Glomerular visceral epithelial cell (primary cell): ENCODE data around the gene KMO.

Source experiments
- DNase-seq: peaks from one replicate; pipeline ENCODE4 v3.0.0-alpha.2; 2016; ENCODE audit errors: extremely low spot score

The KMO gene

DNA sequence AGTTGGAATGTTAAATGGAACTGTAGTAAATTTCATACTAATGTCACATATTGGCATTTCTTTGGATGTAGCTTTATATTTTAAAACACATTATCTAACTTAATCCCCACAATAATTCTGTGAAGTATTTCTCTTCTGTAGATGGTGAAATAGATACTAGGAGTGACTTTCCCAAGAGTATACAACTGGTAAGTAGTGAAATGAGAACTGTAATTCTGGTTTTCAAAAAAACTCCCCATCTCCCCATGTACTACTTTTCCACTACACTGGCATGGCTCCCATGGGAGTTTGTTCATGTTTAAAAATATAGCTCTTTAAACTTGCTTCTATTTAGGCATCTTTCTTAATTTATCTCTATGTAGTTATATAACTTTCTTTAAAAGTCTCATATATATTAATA is 97.8 kb downstream of the KMO start:
- DNase-seq, result no peak

- no peak for DNase-seq
Measured at GRCh38 chr1:241630476-241630875, 98.3 kb downstream of the KMO start.

- DNase-seq, result no peak
Measured at GRCh38 chr1:241630899-241631298, 98.7 kb downstream of the KMO start.

DNA sequence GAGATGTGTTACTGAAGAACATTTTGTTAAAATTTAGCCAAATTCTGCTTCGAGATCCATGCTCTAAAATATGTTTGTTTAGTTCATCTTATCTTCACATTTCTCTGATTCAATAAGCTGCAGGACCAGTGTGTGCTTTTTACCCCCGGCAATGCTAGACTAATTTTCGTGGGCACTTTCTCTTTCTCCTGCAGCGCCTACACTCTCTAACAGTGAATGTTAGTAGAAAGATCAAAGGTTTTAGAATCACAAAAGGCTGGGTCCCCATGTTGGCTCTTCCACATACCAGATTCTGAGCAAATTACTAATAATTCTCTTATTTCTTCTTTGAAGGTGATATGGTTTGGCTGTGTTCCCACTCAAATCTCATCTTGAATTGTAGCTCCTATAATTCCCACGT is 99.5 kb downstream of the KMO start:
- no peak for DNase-seq

DNA sequence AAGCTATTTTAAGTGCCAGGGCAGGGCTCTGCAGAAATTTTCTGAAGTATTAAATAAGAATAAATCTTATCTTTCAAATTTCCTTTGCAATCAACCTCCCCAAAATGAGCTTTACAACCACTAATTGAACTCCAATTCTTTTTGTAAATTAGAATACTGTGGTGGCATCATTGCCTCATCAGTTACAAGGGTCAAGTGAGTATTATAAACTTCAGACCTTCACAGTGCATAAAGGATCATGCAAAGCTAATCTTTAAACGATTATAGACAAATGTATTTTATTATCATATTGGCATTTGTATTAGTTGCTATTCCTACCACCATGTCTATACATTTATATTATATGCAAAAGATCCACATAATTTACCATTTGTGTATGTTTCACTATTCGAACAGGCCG is 100.8 kb downstream of the KMO start:
- DNase-seq, result no peak

DNA sequence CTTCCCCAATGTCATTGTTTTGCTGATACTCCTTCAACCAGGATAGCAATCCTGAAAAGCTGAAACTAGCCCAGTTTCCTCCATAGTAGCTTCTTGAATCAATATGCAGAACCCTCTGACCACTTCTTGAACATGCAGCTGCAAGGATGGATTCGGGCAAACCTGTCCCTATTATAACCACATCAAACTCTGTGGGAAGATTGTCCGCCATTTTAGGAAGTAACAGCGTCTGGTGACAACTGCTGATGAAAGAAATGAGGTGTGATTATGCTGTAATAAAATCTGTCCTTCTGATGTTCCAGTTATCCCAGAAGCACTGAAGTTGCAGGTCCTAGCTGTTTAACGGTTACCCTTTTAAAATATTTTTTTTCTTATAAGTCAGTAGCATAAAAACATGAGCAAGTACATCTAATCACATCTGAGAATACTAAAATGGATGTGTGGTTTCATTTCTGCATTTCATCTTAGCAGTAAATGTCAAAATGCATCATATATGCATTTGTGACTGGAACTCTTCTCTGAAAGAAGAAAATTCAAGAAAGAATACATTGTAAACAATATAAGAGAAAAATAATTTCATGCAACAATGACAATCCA is 103.5 kb downstream of the KMO start:
- no peak for DNase-seq

- no peak for DNase-seq
Measured at GRCh38 chr1:241636291-241636690, 104.1 kb downstream of the KMO start.

GRCh38 chr1:241637046-241637590 is 104.9 kb downstream of the KMO start:
- no peak for DNase-seq

DNA sequence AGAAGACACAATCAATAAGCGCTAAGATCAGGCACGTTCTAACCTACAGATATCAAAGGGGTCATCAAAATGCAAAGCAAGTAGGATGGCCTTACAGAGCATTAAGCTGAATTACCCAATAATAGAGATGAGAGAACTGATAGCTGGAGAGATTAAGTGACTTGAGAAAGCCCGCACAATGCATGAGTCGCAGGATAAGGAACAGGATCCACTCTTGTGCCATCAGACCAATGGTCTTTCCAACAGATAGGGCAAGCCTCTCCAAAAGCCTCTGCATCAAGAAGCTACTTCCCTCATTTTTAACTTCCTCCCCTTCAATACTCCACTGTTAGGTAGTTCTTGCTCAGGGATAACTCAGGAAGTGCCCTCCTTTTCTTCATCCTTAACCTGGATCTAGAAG is 105.4 kb downstream of the KMO start:
- DNase-seq, result no peak

DNA sequence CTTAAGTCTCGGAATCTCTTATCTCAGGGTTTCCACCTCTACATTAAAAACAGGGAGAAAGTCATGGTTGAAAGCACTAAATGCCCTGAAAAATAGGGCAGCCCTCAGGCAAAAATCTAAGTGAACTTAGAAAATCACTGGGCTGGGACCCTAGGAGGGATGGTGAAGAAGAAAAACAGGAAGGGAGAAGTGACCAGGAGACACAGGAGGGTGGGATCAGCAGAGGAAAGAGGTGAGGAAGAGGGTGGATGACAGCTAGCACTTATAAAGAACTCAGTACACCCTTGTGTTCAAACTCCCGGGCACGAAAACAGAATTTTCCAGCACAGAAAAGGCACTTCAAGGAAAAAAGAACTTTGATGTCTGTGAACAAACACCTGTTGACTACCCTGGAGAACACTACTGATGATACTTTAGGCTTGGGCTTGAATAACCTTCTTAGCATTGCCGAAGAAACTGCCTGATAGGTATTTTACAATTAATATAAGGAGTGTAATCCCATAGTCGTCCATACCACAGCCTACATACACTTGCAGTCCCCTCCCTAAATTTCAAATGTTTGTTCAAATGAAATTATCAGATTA is 106.0 kb downstream of the KMO start:
- DNase-seq, result no peak

- DNase-seq, result no peak
Measured at GRCh38 chr1:241638909-241639622, 106.9 kb downstream of the KMO start.

GRCh38 chr1:241639623-241640148 is 107.5 kb downstream of the KMO start:
- DNase-seq, result peak; percentile 71

DNA sequence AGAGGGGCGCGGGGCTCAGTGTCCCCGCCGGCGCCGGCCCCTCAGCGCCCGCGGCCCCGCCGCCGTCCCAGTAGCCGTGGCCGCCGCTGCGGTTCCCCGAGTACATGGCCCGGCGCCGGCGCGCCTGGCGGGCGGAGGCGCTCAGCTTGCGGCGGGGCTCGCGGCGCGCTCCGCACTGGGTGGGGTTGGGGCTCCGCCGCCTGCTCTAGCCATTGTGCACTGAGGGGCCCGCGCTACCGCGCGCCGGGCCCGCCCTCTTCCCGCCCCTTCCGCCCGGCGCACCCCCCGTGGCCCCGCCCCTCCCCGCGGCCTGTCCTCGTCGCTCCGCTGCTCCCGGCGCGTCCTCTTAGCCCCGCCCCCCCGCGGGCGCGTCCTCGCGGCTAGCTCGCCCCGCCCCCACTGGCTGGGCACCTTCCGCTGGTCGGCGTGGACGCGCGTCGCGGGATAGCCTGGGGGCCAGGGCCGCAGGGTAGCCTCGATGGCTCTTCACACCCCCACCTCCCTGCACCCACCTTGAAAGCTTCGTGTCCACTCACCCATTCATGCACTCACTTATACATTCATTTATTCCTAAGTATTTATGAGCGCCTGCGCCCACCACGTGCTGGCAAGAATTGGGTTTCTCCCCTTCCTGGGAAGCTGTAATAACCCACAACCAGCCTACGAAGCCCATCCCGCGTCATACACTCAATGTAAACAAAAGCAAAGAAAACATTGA is 108.1 kb downstream of the KMO start, which contains the start of the genes CHML and OPN3:
Gene CHML, minus strand, starts transcription at position 221 of the 718 bp plus-strand sequence. CDS start 4,603 bp downstream, outside the sequence.
Gene OPN3, minus strand, starts transcription at position 221 of the 718 bp plus-strand sequence. Its CDS starts 115 bp downstream, at position 106.
- DNase-seq, result peak; percentile 94

- DNase-seq, result no peak
Measured at GRCh38 chr1:241640867-241641622, 108.9 kb downstream of the KMO start.

DNA sequence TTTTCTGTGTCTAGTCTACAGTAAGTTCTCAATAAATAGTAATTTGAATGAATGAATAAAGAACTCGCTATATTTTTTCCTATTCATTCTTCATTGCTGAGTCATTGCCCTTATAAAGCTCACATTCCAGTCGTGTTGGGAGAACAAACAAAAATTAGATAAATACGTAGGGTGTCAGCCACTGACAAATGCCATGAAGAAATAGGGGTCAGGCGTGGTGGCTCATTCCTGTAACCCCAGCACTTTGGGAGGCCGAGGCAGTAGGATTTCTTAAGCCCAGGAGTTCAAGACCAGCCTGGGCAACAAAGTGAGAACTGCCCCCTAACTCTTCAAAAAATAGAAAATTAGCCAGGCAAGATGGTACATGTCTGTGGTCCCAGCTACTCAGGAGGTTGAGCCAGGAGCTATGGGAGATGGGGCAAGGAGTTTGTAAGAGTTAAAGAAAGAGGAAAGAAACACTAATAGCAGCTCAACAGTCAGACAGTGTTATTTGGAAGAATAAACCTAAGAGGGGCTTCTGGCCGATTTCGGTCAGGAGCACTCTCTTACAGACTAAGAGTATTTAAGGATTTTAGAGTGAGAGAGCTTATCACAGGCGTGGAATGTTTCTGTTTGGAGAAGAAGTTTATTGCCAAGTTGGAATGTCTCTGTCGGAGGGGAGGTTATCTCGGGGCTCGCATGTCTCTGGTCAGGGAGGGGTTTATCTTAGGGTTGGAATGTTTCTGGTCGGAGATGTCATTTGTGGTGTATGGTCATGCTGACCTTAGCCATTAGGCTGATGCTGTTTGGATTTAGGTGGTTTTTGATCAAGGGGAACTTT is 109.8 kb downstream of the KMO start:
- no peak for DNase-seq

DNA sequence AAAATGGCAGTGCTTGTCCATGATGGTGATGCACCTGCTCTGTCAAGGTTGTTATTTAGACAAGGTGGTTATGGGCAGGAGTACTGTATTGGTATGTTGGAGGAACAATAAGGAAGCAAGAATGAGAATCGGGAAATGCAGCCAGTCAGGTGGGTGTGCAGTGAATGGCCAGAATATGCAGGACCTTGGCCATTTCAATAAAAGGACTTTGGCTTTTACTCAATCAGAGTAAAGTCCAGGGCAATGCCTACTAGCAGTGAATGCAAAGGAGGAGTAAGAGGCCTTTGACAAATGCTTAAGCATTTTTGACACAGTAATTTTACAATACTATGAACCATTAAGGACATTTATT is 110.4 kb downstream of the KMO start:
- DNase-seq, result no peak

GRCh38 chr1:241644259-241644658 is 112.1 kb downstream of the KMO start:
- DNase-seq, result no peak

GRCh38 chr1:241645199-241645598 is 113.0 kb downstream of the KMO start:
- no peak for DNase-seq
